Measurements from ENCODE around the gene EMILIN2.

DNA sequence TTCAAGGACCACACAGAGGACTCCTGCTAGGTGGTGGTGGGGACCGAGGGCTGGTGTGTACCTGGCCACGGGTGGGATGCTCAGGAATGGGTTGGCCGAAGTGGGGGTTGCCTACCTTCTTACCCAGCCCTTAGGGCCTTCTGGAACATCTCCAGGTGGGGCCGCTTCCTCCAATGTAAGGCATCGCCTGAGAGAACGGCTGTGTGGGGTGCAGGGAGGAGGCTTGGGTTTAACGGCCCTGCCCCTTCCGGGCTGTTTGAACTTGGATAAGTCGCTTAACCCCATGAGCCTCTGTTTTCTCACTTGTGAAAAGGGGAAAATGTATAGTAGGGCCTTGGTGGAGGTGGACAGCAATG, 35.0 kb downstream of the EMILIN2 start:
- TF ChIP-seq CTCF (optimal IDR thresholded peaks at IDR 0.05 in 1 of 3, IDR thresholded peaks at IDR 0.05 in 1 of 3, conservative IDR thresholded peaks at IDR 0.05 in 1 of 3; ENCODE audit: extremely low read depth in 1 of 3, insufficient read depth in 2 of 3, low read length in 3 of 3) (no peak), EZH2 (IDR thresholded peaks at IDR 0.05; ENCODE audit: low read length) (no peak)

All from keratinocyte (primary cell).